Renal pelvis (tissue), 4 donors: ENCODE results near the gene SLCO2A1. TPM values are rescaled to one million over a fixed set of nuclear protein-coding genes. Genes with fewer than 3 reads are reported as not detected.

Experiments
- DNase-seq: peaks from one replicate; pipeline ENCODE4 v3.0.0-alpha.2; 2013
- polyA plus RNA-seq, 3 donors: library from polyadenylated mRNA; unstranded; fragments of 120-200 nt; gene quantifications; one replicate each; pipeline ENCODE4 v1.2.1, GENCODE V29; 2013; ENCODE audit not compliant: insufficient read length in 3 of 3

The SLCO2A1 gene
- polyA plus RNA-seq, 3 donors: 20.1 to 27.5 (median 23.1) TPM

GRCh38 chr3:133934996-133935842 lies 94.5 kb downstream of the SLCO2A1 start:
- DNase-seq: no peak

DNA sequence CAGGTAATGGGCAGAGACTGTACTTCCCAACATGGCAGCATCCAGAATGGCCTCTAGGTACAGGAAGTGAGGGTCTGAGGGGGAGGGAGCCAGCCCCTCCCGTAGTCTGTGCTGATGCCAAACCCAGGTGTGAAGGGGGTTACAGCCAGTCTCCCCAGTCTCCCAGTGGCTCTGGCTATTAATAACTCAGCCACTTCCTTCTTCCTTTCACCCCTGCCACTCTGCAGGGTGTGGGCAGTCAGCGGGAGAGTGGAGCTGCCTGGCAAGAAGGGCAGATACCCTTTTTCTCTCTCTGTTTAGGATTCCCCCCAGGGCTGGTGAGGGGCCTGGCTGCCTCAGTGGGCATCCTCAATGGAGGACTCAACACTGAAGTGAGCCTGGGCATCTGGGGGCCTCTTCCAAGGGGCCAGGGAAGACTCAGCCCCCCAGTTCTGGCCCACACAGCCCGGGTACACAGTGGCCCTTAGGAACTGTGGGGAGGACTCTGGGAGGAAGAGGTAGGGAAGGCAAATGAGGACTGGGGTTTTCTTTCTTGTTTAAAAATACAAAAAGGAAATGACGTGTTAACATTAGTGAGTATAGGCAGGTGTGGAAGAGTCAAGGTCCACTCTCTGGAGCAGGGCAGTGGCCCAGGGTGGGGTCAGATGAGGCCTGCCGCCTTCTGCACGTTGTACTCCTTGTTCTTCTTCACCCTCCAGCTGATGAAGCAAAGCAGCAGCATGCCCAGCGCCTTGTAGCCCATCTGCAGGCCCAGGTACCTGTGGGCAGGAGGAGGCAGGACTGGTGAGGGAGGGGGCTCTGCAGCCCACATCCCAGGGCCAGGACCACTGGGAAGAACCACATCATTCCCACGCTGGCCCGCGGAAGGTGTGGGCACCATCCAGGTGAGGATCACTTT lies 95.4 kb downstream of the SLCO2A1 start:
- no peak for DNase-seq

DNA sequence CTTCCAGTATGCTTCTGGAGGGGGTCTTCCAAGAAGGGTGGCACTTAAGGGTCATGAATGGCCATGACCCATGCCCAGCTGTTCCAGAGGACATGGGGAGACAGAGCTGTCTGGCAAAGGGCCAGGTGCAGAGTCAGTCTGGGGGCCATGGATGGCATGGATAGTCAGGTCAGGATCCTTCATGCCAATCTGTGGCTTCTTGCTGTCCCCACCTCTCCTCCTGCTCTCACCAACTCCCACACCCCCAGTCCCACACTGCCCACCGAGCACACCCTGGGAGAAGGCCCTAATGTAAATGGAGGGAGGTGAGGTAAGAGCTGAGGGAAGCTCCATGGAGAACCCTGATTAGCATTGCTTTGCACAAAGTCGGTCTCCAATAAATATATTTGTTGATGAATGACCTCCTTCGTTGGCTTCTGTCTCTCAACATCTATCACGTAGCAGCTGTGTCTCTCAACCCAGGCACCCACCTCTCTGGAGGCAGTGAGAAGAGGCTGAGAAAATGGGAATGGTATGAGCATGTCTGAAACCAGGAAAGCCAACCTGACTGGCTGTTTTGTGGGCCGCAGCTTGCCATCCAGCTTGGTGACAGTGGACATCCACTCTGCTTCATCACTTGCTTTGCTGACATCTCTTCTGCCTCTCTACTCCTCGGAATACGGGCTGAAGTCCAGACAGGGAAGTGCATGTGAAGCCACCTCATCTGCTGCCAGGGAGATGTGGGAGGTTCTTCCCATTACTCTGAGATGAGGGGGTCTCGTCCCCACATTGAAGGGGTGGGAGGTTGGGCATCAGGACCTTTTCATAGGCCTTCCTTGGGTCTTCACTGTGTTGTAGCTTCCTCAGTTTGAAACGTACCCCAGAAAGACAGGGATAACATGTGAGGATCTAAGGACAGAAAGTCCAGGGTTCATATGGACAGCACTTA lies 96.4 kb downstream of the SLCO2A1 start:
- no peak for DNase-seq

DNA sequence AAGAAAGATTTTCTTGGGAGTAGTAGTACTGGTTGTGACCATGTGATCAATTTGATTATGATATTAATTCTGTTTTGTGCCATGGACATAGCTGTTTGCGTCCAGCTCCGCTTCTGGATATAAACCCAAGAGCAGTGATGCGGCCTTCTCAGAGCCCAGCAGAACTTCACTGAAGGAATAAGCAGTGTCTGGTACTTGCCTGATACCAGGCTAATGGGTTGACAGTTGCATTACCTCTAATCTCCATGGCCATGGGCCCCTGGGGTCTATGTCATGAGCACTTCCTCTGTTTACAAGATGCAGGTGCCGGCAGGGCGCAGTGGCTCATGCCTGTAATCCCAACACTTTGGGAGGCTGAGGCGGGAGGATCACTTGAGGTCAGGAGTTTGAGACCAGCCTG lies 97.7 kb downstream of the SLCO2A1 start:
- DNase-seq: no peak

DNA sequence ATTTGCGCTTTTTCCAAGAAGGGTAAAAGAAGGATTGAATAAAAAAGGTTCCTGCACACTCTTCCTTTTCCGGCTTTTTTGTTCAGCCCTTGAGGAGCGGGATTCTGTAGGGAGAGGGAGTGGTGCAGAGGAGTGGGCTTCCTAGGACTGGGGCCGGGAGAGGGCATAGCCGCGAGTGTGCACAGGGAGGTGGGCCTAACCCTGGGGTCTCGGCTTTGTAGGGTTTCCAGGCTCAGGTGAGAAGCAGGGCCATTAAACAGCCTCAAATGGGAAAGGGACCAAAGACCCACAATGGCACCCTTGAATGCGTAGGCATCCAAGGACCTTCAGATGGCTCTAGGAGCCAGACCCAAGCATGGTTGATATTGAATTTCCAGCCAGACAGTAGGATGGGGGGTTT lies 98.6 kb downstream of the SLCO2A1 start:
- DNase-seq: no peak

DNA sequence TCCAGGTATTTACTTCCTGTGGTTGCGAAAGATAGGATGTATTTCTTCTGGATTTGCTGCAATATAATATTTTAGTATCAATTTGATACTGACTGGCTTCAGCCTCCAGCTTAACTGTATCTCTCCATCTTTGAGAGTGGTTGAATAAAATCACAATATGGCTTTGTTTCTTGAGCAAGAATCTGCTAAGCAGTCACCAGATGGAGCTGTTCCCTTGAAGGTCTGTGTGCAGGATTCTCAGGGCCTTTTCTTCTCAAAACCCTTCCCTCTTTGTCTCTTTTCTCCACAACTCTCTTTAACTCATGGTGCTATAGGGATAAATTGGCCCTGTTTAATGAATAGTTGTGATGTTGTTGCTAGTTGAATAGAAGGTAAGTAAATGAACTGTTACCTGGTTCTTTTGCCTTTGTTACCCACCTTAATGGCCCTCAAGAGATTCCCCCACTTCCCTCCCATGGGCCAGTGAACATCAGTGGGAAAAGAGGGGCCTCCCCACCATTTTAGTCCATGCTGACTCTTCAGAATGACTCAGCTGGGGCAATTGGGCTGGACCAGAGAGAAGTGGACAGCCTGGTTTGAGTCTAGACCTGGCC lies 99.3 kb downstream of the SLCO2A1 start:
- peak; percentile 57 for DNase-seq

- no peak for DNase-seq
Measured at GRCh38 chr3:133928903-133929607, 100.7 kb downstream of the SLCO2A1 start.

DNA sequence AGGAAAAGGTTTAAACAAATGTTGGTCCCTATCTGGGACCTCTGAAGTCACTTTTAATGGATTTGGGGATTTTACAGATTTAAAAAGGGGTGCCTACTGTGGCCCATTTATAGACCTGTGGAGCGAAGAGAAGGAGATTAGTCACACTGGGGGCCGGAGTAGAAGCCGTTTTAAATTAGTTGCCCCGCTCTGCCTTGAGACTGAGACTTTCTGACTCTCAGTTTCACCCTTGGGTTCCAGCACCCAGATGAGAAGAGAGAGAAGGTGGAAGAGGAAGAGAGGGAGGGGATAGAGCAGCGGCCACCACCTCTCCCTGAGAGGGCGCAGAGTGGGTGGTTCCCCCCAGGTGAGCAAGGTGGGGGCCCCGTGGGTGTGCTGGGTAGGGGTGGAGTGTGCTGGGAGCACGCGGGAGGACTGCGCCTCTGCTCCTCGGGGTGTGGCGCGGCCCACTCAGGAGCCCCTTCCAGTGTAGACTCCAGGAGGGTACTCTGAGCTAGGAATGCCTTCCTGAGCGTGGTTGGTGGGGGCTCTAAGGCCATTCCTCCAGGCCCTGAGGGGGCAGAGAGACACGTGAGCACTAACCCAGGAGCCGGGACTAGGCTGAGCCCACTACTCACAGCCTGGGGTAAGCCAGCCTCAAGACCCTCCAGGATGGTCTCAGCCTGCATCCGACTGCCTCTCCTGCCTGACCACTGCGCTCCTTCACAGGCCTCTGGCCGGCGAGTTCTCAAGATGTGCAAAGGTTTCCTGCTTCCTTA lies 101.4 kb downstream of the SLCO2A1 start:
- DNase-seq: no peak

GRCh38 chr3:133927540-133928066 lies 102.1 kb downstream of the SLCO2A1 start:
- DNase-seq: peak; percentile 34

GRCh38 chr3:133926736-133927539 lies 102.8 kb downstream of the SLCO2A1 start:
- no peak for DNase-seq

- DNase-seq: no peak
Measured at GRCh38 chr3:133925960-133926735, 103.6 kb downstream of the SLCO2A1 start.

GRCh38 chr3:133924041-133924440 lies 105.7 kb downstream of the SLCO2A1 start:
- no peak for DNase-seq

DNA sequence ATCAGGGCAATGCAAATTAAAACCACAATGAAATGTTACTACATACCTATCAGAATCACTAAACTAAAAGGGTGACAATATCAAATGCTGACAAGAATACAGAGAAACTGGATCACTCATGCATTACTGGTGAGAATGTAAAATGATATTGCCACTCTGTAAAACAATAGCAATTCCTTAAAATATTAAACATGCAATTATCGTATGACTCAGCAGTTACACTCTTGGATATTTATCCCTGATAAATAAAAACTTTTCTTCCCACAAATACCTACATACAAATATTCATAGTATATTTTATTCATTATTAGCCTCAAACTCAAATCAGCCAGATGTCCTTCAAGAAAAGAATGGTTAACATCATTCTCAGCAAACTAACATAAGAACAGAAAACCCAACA lies 108.1 kb downstream of the SLCO2A1 start:
- DNase-seq: no peak

GRCh38 chr3:133917144-133917543 lies 112.6 kb downstream of the SLCO2A1 start:
- no peak for DNase-seq

GRCh38 chr3:133915685-133916658 lies 113.8 kb downstream of the SLCO2A1 start:
- DNase-seq: no peak

- DNase-seq: no peak
Measured at GRCh38 chr3:133914839-133915600, 114.7 kb downstream of the SLCO2A1 start.
